HepG2 (cell line): Measurements from ENCODE around the gene SLC51B. TPM values are rescaled to one million over a fixed set of nuclear protein-coding genes. Genes with fewer than 3 reads are reported as not detected.

Experiments used
- ARNT ChIP-seq: fragments of 450-650 bp; IDR thresholded peaks from 2 replicates; pipeline ENCODE4 v1.6.1; 2017
- CAMTA2 ChIP-seq: sonication (generic); formaldehyde crosslinking; IDR thresholded peaks from 2 replicates; pipeline ENCODE4 v1.4.0; 2020; ENCODE audit warnings: mild to moderate bottlenecking, missing genetic modification reagents, borderline replicate concordance
- DNMT3B ChIP-seq: conservative IDR thresholded peaks from 2 replicates; pipeline ENCODE4 v1.6.1; 2016; ENCODE audit warnings: missing biosample characterization, control low read depth
- FOSL2 ChIP-seq: sonication (generic); formaldehyde crosslinking; IDR thresholded peaks from 2 replicates; pipeline ENCODE4 v1.4.0; 2020; ENCODE audit warnings: missing genetic modification reagents
- FOXM1 ChIP-seq: sonication (generic); formaldehyde crosslinking; IDR thresholded peaks from 2 replicates; pipeline ENCODE4 v1.5.0; 2020; ENCODE audit warnings: missing genetic modification reagents
- MEF2D ChIP-seq: sonication (generic); formaldehyde crosslinking; IDR thresholded peaks from 2 replicates; pipeline ENCODE4 v1.5.1; 2020; ENCODE audit warnings: mild to moderate bottlenecking, missing genetic modification reagents
- NR2F2 ChIP-seq: IDR thresholded peaks from 2 replicates; pipeline ENCODE4 v1.6.1; 2012; ENCODE audit warnings: low read depth, inconsistent platforms, borderline replicate concordance
- ONECUT2 ChIP-seq: sonication (generic); formaldehyde crosslinking; IDR thresholded peaks from 2 replicates; pipeline ENCODE4 v1.4.0; 2020; ENCODE audit warnings: missing genetic modification reagents
- PHF21A ChIP-seq: sonication (generic); formaldehyde crosslinking; IDR thresholded peaks from 2 replicates; pipeline ENCODE4 v1.5.0; 2020; ENCODE audit warnings: mild to moderate bottlenecking, missing genetic modification reagents
- PLRG1 ChIP-seq: fragments of 450-650 bp; conservative IDR thresholded peaks from 2 replicates; pipeline ENCODE4 v1.6.1; 2016
- RBFOX2 ChIP-seq: fragments of 200-400 bp; formaldehyde crosslinking; IDR thresholded peaks from 2 replicates; pipeline ENCODE4 v1.6.1; 2017; ENCODE audit warnings: low read depth, mild to moderate bottlenecking, low read length
- REXO4 ChIP-seq: sonication (generic); formaldehyde crosslinking; IDR thresholded peaks from 2 replicates; pipeline ENCODE4 v1.8.0; 2022; ENCODE audit warnings: missing genetic modification reagents, mild to moderate bottlenecking, borderline replicate concordance
- SRSF1 ChIP-seq: fragments of 200-400 bp; formaldehyde crosslinking; optimal IDR thresholded peaks from 2 replicates; pipeline ENCODE3; 2017; ENCODE audit warnings: mild to moderate bottlenecking, low read depth, low read length, moderate library complexity
- TOE1 ChIP-seq: sonication (generic); formaldehyde crosslinking; IDR thresholded peaks from 2 replicates; pipeline ENCODE4 v1.4.0; 2020; ENCODE audit warnings: mild to moderate bottlenecking, missing genetic modification reagents
- ZNF20 ChIP-seq: sonication (generic); formaldehyde crosslinking; IDR thresholded peaks from 2 replicates; pipeline ENCODE4 v1.4.0; 2020; ENCODE audit warnings: mild to moderate bottlenecking, moderate library complexity, missing genetic modification reagents
- ZNF251 ChIP-seq: sonication (generic); formaldehyde crosslinking; IDR thresholded peaks from 2 replicates; pipeline ENCODE4 v1.9.0; 2021; ENCODE audit warnings: mild to moderate bottlenecking, missing genetic modification reagents
- ZNF501 ChIP-seq: sonication (generic); formaldehyde crosslinking; IDR thresholded peaks from 2 replicates; pipeline ENCODE4 v1.5.1; 2020; ENCODE audit warnings: mild to moderate bottlenecking, moderate library complexity, missing genetic modification reagents
- ZNF629 ChIP-seq: sonication (generic); formaldehyde crosslinking; conservative IDR thresholded peaks from 2 replicates; pipeline ENCODE4 v1.5.0; 2020; ENCODE audit warnings: missing genetic modification reagents
- polyA plus RNA-seq, 8 experiments: library from polyadenylated mRNA; depleted of rRNA in 3 of 8; stranded (reverse) in 7 of 8; unstranded in 1 of 8; fragments of >200 nt; fragmentation: Illumina TruSeq in 4 of 8; extraction: Trizol in 4 of 8; gene quantifications; 2 replicates each; pipeline versions ENCODE4 v1.2.1 to v1.2.3, GENCODE V29; 2011 to 2016; ENCODE audit warnings: low read depth in 4 of 8, missing spikeins in 1 of 8, mixed read lengths in 1 of 8; ENCODE audit not compliant: insufficient read depth in 1 of 8
- total RNA-seq, 5 experiments: library from RNA; depleted of rRNA; stranded (reverse); fragments of >200 nt; fragmentation: Illumina TruSeq; extraction: Trizol; gene quantifications; 2 replicates each; pipeline ENCODE4 v1.2.3, GENCODE V29; 2016; ENCODE audit warnings: low read depth in 1 of 5
- TF ChIP-seq, protein P1 (sequence below): sonication (generic); formaldehyde crosslinking; IDR thresholded peaks from one replicate; pipeline ENCODE4 v1.5.1; 2020; ENCODE audit warnings: mild to moderate bottlenecking, missing genetic modification reagents; ENCODE audit errors: not compliant biosample characterization
- TF ChIP-seq, protein P2 (sequence below): sonication (generic); formaldehyde crosslinking; IDR thresholded peaks from 2 replicates; pipeline ENCODE4 v1.5.0; 2020; ENCODE audit warnings: missing genetic modification reagents
- TF ChIP-seq, protein P3 (sequence below): sonication (generic); formaldehyde crosslinking; IDR thresholded peaks from 2 replicates; pipeline ENCODE4 v1.4.0; 2020; ENCODE audit warnings: missing genetic modification reagents
- TF ChIP-seq, protein P4 (sequence below): IDR thresholded peaks from 2 replicates; pipeline ENCODE4 v1.6.1; 2012; ENCODE audit warnings: inconsistent platforms

The SLC51B gene
- total and polyA plus RNA-seq, 2 of the 13 experiments (the other 11 are each of a cell fraction or from before 2014, with no cell fraction given), result 14.9 to 17.1 TPM

DNA sequence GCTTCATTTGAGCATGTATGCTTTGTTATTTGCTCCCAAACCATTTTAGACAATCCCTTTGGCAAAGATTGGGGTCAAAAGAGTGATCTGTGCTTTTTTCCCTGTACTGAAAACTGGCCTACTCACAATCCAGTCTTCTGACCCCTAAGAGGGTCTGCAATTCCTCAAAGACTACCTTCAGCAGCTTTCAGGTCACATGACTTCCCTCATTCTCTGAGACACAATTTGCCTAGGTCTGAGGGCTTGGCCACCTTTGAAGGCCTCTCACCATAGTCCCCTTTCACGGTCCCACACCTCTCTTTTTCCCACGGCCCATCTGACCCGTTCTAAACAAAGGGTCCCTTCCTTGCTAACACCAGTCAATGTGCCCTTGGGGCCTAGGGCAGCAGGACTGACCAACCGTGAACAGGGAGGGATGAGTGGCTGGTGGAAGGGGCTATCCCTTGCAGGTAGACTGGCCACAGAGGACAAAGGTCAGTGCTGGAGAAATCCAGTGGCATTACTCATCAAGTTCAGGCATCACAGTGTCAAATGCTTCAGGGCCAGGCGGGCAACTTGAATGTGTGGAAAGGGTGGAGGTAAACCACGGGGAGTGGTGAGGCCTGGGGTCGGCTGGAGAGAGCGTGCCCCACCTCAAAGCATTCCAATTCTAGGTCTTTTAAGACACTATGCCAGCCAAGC, 11.8 kb downstream of the SLC51B start (continued):
- TF ChIP-seq, protein P1, sequence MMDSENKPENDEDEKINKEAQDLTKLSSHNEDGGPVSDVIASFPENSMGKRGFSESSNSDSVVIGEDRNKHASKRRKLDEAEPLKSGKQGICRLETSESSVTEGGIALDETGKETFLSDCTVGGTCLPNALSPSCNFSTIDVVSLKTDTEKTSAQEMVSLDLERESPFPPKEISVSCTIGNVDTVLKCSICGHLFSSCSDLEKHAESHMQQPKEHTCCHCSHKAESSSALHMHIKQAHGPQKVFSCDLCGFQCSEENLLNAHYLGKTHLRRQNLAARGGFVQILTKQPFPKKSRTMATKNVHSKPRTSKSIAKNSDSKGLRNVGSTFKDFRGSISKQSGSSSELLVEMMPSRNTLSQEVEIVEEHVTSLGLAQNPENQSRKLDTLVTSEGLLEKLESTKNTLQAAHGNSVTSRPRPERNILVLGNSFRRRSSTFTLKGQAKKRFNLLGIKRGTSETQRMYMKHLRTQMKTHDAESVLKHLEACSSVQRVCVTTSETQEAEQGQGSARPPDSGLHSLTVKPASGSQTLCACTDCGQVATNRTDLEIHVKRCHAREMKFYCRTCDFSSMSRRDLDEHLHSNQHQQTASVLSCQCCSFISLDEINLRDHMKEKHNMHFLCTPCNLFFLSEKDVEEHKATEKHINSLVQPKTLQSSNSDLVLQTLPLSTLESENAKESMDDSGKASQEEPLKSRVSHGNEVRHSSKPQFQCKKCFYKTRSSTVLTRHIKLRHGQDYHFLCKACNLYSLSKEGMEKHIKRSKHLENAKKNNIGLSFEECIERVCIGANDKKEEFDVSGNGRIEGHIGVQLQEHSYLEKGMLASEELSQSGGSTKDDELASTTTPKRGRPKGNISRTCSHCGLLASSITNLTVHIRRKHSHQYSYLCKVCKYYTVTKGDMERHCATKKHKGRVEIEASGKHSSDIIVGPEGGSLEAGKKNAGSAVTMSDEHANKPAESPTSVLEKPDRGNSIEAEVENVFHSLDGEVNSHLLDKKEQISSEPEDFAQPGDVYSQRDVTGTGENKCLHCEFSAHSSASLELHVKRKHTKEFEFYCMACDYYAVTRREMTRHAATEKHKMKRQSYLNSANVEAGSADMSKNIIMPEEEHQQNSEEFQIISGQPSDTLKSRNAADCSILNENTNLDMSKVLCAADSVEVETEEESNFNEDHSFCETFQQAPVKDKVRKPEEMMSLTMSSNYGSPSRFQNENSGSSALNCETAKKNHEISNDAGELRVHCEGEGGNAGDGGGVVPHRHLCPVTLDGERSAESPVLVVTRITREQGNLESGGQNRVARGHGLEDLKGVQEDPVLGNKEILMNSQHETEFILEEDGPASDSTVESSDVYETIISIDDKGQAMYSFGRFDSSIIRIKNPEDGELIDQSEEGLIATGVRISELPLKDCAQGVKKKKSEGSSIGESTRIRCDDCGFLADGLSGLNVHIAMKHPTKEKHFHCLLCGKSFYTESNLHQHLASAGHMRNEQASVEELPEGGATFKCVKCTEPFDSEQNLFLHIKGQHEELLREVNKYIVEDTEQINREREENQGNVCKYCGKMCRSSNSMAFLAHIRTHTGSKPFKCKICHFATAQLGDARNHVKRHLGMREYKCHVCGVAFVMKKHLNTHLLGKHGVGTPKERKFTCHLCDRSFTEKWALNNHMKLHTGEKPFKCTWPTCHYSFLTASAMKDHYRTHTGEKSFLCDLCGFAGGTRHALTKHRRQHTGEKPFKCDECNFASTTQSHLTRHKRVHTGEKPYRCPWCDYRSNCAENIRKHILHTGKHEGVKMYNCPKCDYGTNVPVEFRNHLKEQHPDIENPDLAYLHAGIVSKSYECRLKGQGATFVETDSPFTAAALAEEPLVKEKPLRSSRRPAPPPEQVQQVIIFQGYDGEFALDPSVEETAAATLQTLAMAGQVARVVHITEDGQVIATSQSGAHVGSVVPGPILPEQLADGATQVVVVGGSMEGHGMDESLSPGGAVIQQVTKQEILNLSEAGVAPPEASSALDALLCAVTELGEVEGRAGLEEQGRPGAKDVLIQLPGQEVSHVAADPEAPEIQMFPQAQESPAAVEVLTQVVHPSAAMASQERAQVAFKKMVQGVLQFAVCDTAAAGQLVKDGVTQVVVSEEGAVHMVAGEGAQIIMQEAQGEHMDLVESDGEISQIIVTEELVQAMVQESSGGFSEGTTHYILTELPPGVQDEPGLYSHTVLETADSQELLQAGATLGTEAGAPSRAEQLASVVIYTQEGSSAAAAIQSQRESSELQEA, result no peak
- no peak for TF ChIP-seq RBFOX2
- no peak for TF ChIP-seq PLRG1
- TF ChIP-seq ONECUT2 (CRISPR knock-in tag), result no peak
- no peak for TF ChIP-seq SRSF1
- TF ChIP-seq, protein P2, sequence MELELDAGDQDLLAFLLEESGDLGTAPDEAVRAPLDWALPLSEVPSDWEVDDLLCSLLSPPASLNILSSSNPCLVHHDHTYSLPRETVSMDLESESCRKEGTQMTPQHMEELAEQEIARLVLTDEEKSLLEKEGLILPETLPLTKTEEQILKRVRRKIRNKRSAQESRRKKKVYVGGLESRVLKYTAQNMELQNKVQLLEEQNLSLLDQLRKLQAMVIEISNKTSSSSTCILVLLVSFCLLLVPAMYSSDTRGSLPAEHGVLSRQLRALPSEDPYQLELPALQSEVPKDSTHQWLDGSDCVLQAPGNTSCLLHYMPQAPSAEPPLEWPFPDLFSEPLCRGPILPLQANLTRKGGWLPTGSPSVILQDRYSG (CRISPR knock-in tag), result no peak
- peak; percentile 36; the same call in 1 of the 2 replicates for TF ChIP-seq MEF2D (CRISPR knock-in tag)
- TF ChIP-seq TOE1, result no peak
- TF ChIP-seq ZNF20, result no peak
- no peak for TF ChIP-seq CAMTA2
- no peak for TF ChIP-seq REXO4 (CRISPR knock-in tag)
- TF ChIP-seq, protein P3, sequence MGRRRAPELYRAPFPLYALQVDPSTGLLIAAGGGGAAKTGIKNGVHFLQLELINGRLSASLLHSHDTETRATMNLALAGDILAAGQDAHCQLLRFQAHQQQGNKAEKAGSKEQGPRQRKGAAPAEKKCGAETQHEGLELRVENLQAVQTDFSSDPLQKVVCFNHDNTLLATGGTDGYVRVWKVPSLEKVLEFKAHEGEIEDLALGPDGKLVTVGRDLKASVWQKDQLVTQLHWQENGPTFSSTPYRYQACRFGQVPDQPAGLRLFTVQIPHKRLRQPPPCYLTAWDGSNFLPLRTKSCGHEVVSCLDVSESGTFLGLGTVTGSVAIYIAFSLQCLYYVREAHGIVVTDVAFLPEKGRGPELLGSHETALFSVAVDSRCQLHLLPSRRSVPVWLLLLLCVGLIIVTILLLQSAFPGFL (CRISPR knock-in tag), result no peak
- peak; percentile 99 for TF ChIP-seq FOSL2
- TF ChIP-seq ZNF629 (CRISPR knock-in tag), result peak; percentile 41; the same call in 1 of the 2 replicates
- no peak; the same call in 1 of the 2 replicates for TF ChIP-seq DNMT3B (CRISPR knock-in tag)
- TF ChIP-seq, protein P4, sequence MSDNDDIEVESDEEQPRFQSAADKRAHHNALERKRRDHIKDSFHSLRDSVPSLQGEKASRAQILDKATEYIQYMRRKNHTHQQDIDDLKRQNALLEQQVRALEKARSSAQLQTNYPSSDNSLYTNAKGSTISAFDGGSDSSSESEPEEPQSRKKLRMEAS, result peak; percentile 70
- peak; percentile 85 for TF ChIP-seq PHF21A
- no peak; the same call in 1 of the 2 replicates for TF ChIP-seq ZNF501 (CRISPR knock-in tag)
- TF ChIP-seq ZNF251 (CRISPR knock-in tag), result no peak
- no peak for TF ChIP-seq ARNT
- TF ChIP-seq NR2F2, result peak; percentile 62; the same call in 1 of the 2 replicates
- TF ChIP-seq FOXM1 (CRISPR knock-in tag), result no peak
